Spleen (tissue), 7 donors: Measurements from ENCODE around the gene CDIP1.

Source experiments
- POLR2A ChIP-seq, 3 donors: fragments of 450-650 bp; IDR thresholded peaks; one replicate each; pipeline ENCODE4 v1.5.1; 2017; ENCODE audit warnings: antibody characterized with exemption in 3 of 3, mild to moderate bottlenecking in 1 of 3
- TF ChIP-seq, protein P1 (sequence below), 11 experiments: fragments of 200-600 bp in 7 of 11; fragments of 450-650 bp in 4 of 11; sonication (generic) in 4 of 11; IDR thresholded peaks in 8 of 11; conservative IDR thresholded peaks in 3 of 11; 1 replicate in 7 of 11; 2 replicates in 4 of 11; pipeline versions ENCODE4 v1.4.0 to v1.8.0; 2016 to 2021; ENCODE audit warnings: antibody characterized with exemption in 11 of 11, inconsistent platforms in 4 of 11, mild to moderate bottlenecking in 1 of 11
- donor health status: DM: no; HTN: no; CAD: no; lungs with moderate emphysema.
- donor health status: DM: no; HTN: no; CAD: no.
- donor health status: DM: no; HTN: no; CAD: no.

DNA sequence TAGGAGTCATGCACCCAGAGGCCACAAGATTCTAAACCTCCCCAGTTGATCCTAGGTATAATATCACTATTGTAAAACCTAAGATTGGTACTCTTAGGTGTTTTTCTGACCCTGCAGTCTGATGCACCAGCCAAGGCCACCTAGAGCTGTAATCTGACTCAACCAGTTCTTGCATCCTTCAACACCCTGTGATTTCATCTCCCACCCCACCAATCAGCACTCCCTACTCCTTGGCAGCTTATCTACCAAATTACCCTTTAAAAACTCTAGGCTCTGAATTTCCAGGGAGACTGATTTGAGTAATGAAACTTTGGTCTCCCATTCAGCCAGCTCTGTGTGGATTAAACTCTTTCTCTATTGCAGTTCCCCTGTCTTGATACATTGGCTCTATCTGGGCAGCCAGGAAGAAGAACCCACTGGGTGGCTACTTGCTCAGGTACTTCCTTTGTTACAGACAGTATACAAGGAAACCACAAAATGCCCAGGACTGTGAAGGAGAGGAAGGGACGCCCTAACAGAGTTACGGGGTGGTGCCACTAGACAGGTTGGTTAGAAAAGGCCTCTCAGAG lies 1.2 kb upstream of the CDIP1 start:
- TF ChIP-seq, protein P1, sequence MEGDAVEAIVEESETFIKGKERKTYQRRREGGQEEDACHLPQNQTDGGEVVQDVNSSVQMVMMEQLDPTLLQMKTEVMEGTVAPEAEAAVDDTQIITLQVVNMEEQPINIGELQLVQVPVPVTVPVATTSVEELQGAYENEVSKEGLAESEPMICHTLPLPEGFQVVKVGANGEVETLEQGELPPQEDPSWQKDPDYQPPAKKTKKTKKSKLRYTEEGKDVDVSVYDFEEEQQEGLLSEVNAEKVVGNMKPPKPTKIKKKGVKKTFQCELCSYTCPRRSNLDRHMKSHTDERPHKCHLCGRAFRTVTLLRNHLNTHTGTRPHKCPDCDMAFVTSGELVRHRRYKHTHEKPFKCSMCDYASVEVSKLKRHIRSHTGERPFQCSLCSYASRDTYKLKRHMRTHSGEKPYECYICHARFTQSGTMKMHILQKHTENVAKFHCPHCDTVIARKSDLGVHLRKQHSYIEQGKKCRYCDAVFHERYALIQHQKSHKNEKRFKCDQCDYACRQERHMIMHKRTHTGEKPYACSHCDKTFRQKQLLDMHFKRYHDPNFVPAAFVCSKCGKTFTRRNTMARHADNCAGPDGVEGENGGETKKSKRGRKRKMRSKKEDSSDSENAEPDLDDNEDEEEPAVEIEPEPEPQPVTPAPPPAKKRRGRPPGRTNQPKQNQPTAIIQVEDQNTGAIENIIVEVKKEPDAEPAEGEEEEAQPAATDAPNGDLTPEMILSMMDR (IDR thresholded peaks at IDR 0.05 in 8 of 11, conservative IDR thresholded peaks at IDR 0.05 in 3 of 11): no peak
- no peak for TF ChIP-seq POLR2A (IDR thresholded peaks at IDR 0.05)
